Neural progenitor cell (in vitro differentiated cells): ENCODE data around the gene PDCD11.

ENCODE experiments used
- EZH2 ChIP-seq: fragments of 200-600 bp; sonication (generic); IDR thresholded peaks from 2 replicates; pipeline ENCODE4 v1.6.1; 2017; ENCODE audit warnings: antibody characterized with exemption, mild to moderate bottlenecking, moderate library complexity
- TF ChIP-seq, protein P1 (sequence below): fragments of 200-600 bp; sonication (generic); IDR thresholded peaks from 2 replicates; pipeline ENCODE4 v1.5.1; 2017; ENCODE audit warnings: antibody characterized with exemption, mild to moderate bottlenecking

DNA sequence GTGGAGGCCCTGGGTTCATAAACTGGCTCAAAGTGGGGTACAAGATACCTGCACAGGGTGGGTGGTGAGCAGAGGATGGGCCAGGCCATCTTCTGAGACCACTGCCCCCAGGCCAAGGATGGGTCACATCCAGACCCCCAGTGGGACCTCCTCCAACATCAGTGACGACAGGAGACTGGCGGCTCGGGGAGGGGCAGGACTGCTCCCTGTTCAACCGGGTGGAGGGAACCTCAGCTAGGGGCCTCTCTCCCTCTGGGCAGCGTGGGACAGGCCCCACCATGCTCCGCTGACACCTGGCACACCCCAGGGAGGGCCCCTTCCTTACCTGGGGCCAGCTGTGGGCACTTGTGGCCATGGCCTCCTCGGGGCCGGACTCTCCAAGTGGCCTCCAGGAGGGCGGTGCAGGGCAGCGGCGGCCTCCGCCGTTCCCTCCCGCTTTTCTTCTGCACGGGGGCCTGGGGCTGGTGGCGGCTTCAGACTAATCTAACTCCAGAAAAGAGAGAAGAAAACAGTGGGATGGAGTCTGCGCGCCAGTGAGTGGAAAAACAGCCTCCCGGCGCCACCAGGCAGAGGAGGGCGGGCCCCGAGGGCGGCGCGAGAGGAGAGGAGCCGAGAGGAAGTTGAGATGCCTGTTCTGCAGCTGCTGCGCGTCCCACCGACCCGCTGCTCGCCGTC, 55.5 kb downstream of the PDCD11 start, which contains the start of gene CALHM2:
- TF ChIP-seq, protein P1, sequence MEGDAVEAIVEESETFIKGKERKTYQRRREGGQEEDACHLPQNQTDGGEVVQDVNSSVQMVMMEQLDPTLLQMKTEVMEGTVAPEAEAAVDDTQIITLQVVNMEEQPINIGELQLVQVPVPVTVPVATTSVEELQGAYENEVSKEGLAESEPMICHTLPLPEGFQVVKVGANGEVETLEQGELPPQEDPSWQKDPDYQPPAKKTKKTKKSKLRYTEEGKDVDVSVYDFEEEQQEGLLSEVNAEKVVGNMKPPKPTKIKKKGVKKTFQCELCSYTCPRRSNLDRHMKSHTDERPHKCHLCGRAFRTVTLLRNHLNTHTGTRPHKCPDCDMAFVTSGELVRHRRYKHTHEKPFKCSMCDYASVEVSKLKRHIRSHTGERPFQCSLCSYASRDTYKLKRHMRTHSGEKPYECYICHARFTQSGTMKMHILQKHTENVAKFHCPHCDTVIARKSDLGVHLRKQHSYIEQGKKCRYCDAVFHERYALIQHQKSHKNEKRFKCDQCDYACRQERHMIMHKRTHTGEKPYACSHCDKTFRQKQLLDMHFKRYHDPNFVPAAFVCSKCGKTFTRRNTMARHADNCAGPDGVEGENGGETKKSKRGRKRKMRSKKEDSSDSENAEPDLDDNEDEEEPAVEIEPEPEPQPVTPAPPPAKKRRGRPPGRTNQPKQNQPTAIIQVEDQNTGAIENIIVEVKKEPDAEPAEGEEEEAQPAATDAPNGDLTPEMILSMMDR, result no peak
- no peak for TF ChIP-seq EZH2
